ENCODE measurements around the gene TAGLN.

DNA sequence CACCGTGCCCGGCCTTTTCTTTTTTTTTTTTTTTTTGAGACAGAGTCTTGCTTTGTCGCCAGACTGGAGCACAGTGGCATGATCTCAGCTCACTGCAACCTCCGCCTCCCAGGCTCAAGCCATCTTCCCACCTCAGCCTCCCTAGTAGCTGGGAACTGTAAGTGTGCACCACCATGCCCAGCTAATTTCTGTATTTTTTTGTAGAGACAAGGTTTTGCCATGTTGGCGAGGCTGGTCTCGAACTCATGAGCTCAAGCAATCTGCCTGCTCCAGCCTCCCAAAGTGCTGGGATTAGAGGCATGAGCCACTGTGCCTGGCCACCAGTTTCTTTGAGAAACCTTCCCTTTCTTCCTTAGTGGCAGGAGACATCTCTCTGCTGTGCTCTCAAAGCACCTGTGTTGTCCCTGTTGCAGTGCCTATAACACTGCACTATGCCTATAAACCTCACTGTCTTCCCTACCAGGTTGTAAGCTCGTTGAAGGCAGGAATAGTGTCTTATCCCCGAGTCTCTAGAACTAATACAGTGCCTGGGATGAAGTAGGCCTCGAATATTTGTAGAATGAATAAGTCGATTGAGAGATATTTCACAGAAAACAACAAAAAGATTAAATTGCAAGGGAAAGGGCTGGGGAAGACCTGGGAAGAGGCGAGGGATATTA lies 13.7 kb downstream of the TAGLN start:
- TF ChIP-seq TAF1 (IDR thresholded peaks at IDR 0.05; ENCODE audit: low read depth, low read length) (no peak), POLR2AphosphoS5 (IDR thresholded peaks at IDR 0.05; ENCODE audit: low read depth, low read length) (no peak)
